Hepatocyte (in vitro differentiated cells): ENCODE measurements around the gene PLBD2.
A peak's percentile ranks its signal among the peaks of the same experiment; 100 is the strongest.

Experiments used
- EZH2 ChIP-seq: fragments of 200-600 bp; sonication (generic); IDR thresholded peaks from 2 replicates; pipeline ENCODE4 v1.6.1; 2016; ENCODE audit warnings: antibody characterized with exemption, mild to moderate bottlenecking, borderline replicate concordance
- EZH2phosphoT487 ChIP-seq: fragments of 200-600 bp; sonication (generic); IDR thresholded peaks from one replicate; pipeline ENCODE4 v1.6.1; 2018; ENCODE audit warnings: antibody characterized with exemption, mild to moderate bottlenecking, low read depth, moderate library complexity; ENCODE audit not compliant: unreplicated experiment, severe bottlenecking
- TF ChIP-seq, protein P1 (sequence below): fragments of 200-600 bp; sonication (generic); IDR thresholded peaks from 2 replicates; pipeline ENCODE4 v1.5.1; 2016; ENCODE audit warnings: antibody characterized with exemption, mild to moderate bottlenecking; ENCODE audit not compliant: poor library complexity

DNA sequence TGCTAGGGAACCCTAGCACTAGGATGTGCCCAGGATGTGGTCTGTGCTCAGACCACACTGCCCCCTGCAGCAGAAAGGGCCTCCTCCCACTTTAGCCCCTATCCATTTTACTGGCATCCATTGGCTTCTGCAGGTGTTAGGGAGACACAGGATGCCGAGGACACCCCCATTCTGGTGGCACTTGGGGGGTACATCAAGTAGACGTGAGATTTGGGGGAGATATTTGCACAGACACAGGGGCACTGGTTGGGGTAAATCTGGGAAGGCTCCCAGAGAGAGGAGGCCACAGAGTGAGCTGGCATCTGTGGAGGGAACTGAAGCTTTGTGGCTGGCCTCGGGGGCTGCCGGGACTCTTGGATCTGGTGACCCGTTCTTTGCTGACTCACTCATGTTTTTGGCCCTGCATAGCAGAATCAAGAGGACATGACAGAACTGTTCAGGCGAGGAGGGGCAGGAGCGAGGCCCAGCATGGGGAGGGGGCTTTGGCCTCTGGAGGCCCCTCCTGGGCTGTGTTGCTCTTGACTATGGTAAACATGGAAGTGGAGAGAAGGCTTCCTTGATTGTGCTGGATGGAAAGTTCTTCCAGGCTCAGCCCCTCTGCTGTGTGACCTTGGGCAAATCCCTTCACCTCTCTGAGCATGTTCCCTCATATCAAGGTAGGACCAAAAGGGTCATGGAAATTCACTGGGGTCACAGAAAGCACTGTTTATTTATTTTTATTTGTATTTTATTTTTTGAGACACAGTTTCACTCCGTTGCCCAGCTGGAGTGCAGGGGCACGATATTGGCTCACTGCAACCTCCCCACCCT is 1.8 kb downstream of the PLBD2 start:
- TF ChIP-seq, protein P1, sequence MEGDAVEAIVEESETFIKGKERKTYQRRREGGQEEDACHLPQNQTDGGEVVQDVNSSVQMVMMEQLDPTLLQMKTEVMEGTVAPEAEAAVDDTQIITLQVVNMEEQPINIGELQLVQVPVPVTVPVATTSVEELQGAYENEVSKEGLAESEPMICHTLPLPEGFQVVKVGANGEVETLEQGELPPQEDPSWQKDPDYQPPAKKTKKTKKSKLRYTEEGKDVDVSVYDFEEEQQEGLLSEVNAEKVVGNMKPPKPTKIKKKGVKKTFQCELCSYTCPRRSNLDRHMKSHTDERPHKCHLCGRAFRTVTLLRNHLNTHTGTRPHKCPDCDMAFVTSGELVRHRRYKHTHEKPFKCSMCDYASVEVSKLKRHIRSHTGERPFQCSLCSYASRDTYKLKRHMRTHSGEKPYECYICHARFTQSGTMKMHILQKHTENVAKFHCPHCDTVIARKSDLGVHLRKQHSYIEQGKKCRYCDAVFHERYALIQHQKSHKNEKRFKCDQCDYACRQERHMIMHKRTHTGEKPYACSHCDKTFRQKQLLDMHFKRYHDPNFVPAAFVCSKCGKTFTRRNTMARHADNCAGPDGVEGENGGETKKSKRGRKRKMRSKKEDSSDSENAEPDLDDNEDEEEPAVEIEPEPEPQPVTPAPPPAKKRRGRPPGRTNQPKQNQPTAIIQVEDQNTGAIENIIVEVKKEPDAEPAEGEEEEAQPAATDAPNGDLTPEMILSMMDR, result peak; percentile 18
- no peak for TF ChIP-seq EZH2phosphoT487
- TF ChIP-seq EZH2, result no peak
